ENCODE data around the gene BCR.

The BCR gene

GRCh38 chr22:23192133-23192532 lies 11.8 kb downstream of the BCR start:
- Mint-ChIP-seq H3K4me1 (peaks cover 60% of the 10 kb centered on the region), H3K27ac (peak overlapping the region; percentile 88)
- TF ChIP-seq CTCF (IDR thresholded peaks at IDR 0.05): no peak

DNA sequence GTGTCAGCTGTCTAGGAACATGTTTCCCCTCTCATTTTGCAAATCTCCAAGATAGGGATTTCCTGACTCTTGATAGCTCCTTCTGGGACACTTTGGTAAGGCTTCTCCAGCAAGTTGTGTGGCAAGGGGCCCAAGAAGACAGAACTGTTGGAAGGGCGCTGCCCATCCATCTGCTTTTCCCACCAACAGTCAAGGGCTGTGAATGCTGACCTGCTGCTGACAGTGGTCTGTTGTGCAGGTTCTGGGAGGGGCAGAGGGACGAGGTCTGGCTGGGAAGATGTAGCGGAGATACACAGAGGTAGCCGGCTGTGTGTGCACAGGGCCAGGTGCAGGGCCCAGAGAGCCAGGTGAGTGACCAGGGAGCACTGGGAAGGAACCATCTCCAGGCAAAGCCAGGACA lies 12.2 kb downstream of the BCR start:
- H3K4me3 Mint-ChIP-seq: no peak overlapping the region
- H3K4me1 Mint-ChIP-seq: peaks cover 60% of the 10 kb centered on the region
- DNase-seq: no peak
- no peak overlapping the region for H3K27ac Mint-ChIP-seq
- no peak for TF ChIP-seq CTCF (IDR thresholded peaks at IDR 0.05)
- H3K27me3 Mint-ChIP-seq (ENCODE audit: low read depth, poor library complexity): peaks cover 4% of the 10 kb centered on the region
- peaks cover 37% of the 10 kb centered on the region for H3K36me3 Mint-ChIP-seq (ENCODE audit: low read depth)
- no peaks in the 10 kb centered on the region for H3K9me3 Mint-ChIP-seq

More at GRCh38 chr22:23192133-23192532, 11.8 kb downstream of the BCR start:
- DNase-seq: no peak
- H3K9me3 Mint-ChIP-seq: no peaks in the 10 kb centered on the region
- H3K4me3 Mint-ChIP-seq: no peak overlapping the region
- H3K27me3 Mint-ChIP-seq (ENCODE audit: low read depth, poor library complexity): peaks cover 3% of the 10 kb centered on the region
- H3K36me3 Mint-ChIP-seq (ENCODE audit: low read depth): peaks cover 41% of the 10 kb centered on the region

DNA sequence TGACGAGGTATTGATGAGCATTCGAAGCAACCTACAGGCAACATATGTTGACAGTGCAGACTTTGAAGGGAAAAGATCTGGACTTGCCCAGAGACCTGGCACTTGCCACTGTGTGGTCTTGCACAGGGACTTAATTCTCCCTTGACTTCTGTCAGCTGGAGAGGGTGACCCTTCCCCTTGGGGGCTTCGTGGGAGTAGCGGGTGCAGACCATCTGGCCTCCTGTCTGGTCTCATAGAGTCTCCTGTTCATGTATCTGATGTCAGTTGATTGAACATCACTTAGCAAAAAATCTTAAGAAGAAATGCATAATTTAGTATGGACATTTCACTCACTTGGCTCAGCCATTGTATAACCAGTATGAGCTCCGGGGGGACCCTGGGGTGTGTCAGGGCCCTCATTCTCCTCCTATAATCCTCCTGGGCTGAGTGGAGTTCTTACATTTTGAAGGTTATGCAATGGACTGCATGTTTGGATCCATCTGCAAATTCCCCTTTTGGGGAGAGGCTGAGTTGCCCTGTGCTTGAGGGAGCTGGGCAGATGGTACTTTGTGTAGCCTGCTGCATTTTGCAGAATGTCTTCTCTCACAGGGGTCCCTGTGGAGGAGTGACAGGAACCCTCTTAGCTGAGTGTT lies 13.0 kb downstream of the BCR start:
- H3K27me3 Mint-ChIP-seq (ENCODE audit: low read depth, poor library complexity): peaks cover 3% of the 10 kb centered on the region
- peaks cover 60% of the 10 kb centered on the region for H3K4me1 Mint-ChIP-seq
- no peak for DNase-seq
- H3K4me3 Mint-ChIP-seq: no peak overlapping the region
- H3K36me3 Mint-ChIP-seq (ENCODE audit: low read depth): peaks cover 31% of the 10 kb centered on the region
- peak overlapping the region; percentile 76 for H3K27ac Mint-ChIP-seq
- TF ChIP-seq CTCF (IDR thresholded peaks at IDR 0.05): no peak
- no peaks in the 10 kb centered on the region for H3K9me3 Mint-ChIP-seq

DNA sequence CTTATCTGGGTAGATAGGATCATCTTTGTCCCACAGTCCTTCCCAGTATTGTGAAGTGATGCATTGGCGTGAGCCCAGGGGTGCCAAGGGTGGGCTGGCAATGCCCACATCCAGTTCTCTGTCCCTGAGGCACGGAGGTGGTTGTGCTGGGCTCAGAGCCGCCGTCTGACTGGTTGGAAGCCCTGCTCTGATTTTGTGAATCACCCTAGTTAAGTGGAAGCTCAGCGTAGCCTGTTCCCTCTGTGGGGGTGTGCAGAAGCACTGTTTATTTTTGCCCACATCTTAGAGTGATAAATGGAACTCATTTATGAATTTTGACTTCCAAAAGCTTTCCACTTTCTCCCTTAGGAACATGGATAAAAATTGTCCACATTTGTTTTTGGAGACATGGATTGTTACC lies 13.6 kb downstream of the BCR start:
- Mint-ChIP-seq H3K27ac (peak overlapping the region; percentile 76), H3K4me1 (peaks cover 63% of the 10 kb centered on the region), H3K36me3 (ENCODE audit: low read depth) (peaks cover 33% of the 10 kb centered on the region), H3K27me3 (ENCODE audit: low read depth, poor library complexity) (peaks cover 3% of the 10 kb centered on the region), H3K4me3 (no peak overlapping the region), H3K9me3 (no peaks in the 10 kb centered on the region)
- TF ChIP-seq CTCF (IDR thresholded peaks at IDR 0.05): no peak
- DNase-seq: no peak

DNA sequence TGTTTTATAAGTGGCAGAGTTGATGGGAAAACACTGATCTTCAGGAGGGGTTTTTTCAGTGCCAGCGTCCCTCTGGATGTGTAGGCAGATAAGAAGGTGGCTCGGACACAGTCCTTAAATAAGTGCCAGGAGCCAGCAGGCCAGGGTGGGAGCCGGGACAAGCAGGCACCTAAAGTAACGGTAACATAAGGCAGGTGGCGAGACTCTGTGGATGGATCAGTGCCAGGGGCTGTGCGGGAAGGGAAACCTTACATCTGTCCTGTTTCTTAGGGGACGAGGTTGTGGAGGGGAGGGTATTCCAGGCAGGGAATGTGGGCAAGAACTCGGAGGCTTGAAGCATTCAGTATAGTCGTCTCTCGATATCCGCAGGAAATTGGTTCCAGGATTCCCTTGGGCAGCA lies 15.9 kb downstream of the BCR start:
- Mint-ChIP-seq H3K27me3 (ENCODE audit: low read depth, poor library complexity) (peaks cover 3% of the 10 kb centered on the region), H3K9me3 (no peaks in the 10 kb centered on the region), H3K27ac (peak overlapping the region; percentile 36), H3K4me3 (no peak overlapping the region), H3K4me1 (peaks cover 76% of the 10 kb centered on the region), H3K36me3 (ENCODE audit: low read depth) (peaks cover 25% of the 10 kb centered on the region)
- no peak for DNase-seq
- TF ChIP-seq CTCF (IDR thresholded peaks at IDR 0.05): no peak

DNA sequence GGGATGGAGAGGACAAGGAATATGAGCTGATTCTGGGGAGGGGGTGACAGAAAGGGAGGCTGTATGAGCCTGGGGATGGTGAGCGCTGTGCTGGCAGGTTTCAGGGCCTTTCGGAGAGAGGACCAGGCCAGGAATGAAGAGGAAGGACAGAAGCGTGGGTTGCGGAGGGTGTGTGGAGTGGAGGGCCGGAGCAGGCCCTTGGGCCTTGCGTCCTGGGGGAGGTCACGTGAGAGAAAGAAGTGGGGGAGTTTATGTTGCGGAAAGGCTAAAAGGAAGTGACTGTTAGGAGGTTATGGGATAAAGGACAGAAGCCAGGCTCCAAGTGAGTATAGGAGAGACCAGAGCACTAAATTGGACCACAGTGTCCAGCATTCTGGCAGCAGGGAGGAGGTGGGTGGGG lies 17.5 kb downstream of the BCR start:
- Mint-ChIP-seq H3K4me3 (no peak overlapping the region), H3K27ac (peak overlapping the region; percentile 92)

More for the DNA sequence above, 17.5 kb downstream of the BCR start:
- H3K9me3 Mint-ChIP-seq: no peaks in the 10 kb centered on the region
- peaks cover 77% of the 10 kb centered on the region for H3K4me1 Mint-ChIP-seq
- H3K27me3 Mint-ChIP-seq (ENCODE audit: low read depth, poor library complexity): peaks cover 3% of the 10 kb centered on the region
- peaks cover 15% of the 10 kb centered on the region for H3K36me3 Mint-ChIP-seq (ENCODE audit: low read depth)
- no peak for TF ChIP-seq CTCF (IDR thresholded peaks at IDR 0.05)
- no peak for DNase-seq
